Astrocyte of the cerebellum (primary cell): ENCODE measurements around the gene ADSL.

Source experiments
- DNase-seq: peaks from one replicate; pipeline ENCODE4 v3.0.0-alpha.2; 2011; ENCODE audit warnings: low read depth
- H3K4me3 ChIP-seq: 2 replicates; pipeline ENCODE4 v1.5.1; 2011; ENCODE audit warnings: mild to moderate bottlenecking, low read depth, low read length, moderate library complexity
- CTCF ChIP-seq: IDR thresholded peaks from 2 replicates; pipeline ENCODE4 v1.5.1; 2012; ENCODE audit warnings: low read length, low read depth, moderate library complexity, mild to moderate bottlenecking; ENCODE audit errors: missing control alignments
- in situ Hi-C: cut with HindIII; loops from 2 replicates; pipeline ENCODE4 v1.10.0; 2017; ENCODE audit warnings: low sequenced_read_pairs

ADSL gene

GRCh38 chr22:40429481-40429880 is 83.2 kb downstream of the ADSL start:
- in situ Hi-C loops = no loop called here
- no peak for DNase-seq
- no peak overlapping the region for H3K4me3 ChIP-seq
- no peak for TF ChIP-seq CTCF

GRCh38 chr22:40430991-40431390 is 84.7 kb downstream of the ADSL start:
- TF ChIP-seq CTCF = no peak
- H3K4me3 ChIP-seq = no peak overlapping the region
- DNase-seq = no peak
- in situ Hi-C loops = loop anchor here (10.0 kb wide), 1 partner anchor 66 kb away; no protein-coding TSS in a partner anchor

- H3K4me3 ChIP-seq = no peak overlapping the region
- TF ChIP-seq CTCF = no peak
- DNase-seq = no peak
- in situ Hi-C loops = loop anchor here (10.0 kb wide), 1 partner anchor 67 kb away; no protein-coding TSS in a partner anchor
Measured at GRCh38 chr22:40432157-40432556, 85.9 kb downstream of the ADSL start.

GRCh38 chr22:40432625-40433024 is 86.3 kb downstream of the ADSL start:
- DNase-seq = no peak
- no peak overlapping the region for H3K4me3 ChIP-seq
- in situ Hi-C loops = loop anchor here (10.0 kb wide), 1 partner anchor 68 kb away; no protein-coding TSS in a partner anchor
- TF ChIP-seq CTCF = no peak

- TF ChIP-seq CTCF = no peak
- no peak for DNase-seq
- no peak overlapping the region for H3K4me3 ChIP-seq
- in situ Hi-C loops = loop anchor here (10.0 kb wide), 1 partner anchor 69 kb away; no protein-coding TSS in a partner anchor
Measured at GRCh38 chr22:40433416-40434090, 87.3 kb downstream of the ADSL start.

- DNase-seq = no peak
- no peak for TF ChIP-seq CTCF
- H3K4me3 ChIP-seq = no peak overlapping the region
- in situ Hi-C loops = loop anchor here (10.0 kb wide), 1 partner anchor 69 kb away; no protein-coding TSS in a partner anchor
Measured at GRCh38 chr22:40434106-40434505, 87.8 kb downstream of the ADSL start.
